Left ventricle myocardium inferior (tissue), 1 donor: Measurements from ENCODE around the gene AQP3. TPM values are rescaled to one million over a fixed set of nuclear protein-coding genes. Genes with fewer than 3 reads are reported as not detected.

ENCODE experiments used
- DNase-seq: peaks from one replicate; pipeline ENCODE4 v3.0.0-alpha.2; 2020
- H3K27ac ChIP-seq: fragments of 200-600 bp; replicated peaks from 2 replicates; pipeline ENCODE4 v1.8.0; 2021
- H3K27me3 ChIP-seq: fragments of 200-600 bp; 2 replicates; pipeline ENCODE4 v1.8.0; 2021; ENCODE audit warnings: low read depth
- H3K36me3 ChIP-seq: fragments of 200-600 bp; 2 replicates; pipeline ENCODE4 v1.8.0; 2021
- H3K4me1 ChIP-seq: fragments of 200-600 bp; 2 replicates; pipeline ENCODE4 v1.8.0; 2021
- H3K4me3 ChIP-seq: fragments of 200-600 bp; 2 replicates; pipeline ENCODE4 v1.8.0; 2021; ENCODE audit warnings: mild to moderate bottlenecking, moderate library complexity
- H3K9me3 ChIP-seq: fragments of 200-600 bp; replicated peaks from 2 replicates; pipeline ENCODE4 v1.8.0; 2021
- intact Hi-C: fragments of 100-400 bp; cut with micrococcal nuclease; formaldehyde crosslinking; loops from one replicate; pipeline ENCODE4 v1.11.0; 2022
- total RNA-seq: library from RNA; stranded (reverse); fragmentation: NEBNext Ultra II Directional; extraction: Animal tissue kit (Norgen Biotek cat#: 25700); gene quantifications from one replicate; pipeline ENCODE4 v1.2.1, GENCODE V29; 2021
- TF ChIP-seq, protein P1 (sequence below): fragments of 200-600 bp; IDR thresholded peaks from 2 replicates; pipeline ENCODE4 v1.8.0; 2021; ENCODE audit warnings: antibody characterized with exemption, mild to moderate bottlenecking, borderline replicate concordance
- donor health status: DM: no; HTN: yes; CAD: no; lungs with severe emphysema.

Gene AQP3
- total RNA-seq, 1 donor from 2014 or later: 13.6 TPM

DNA sequence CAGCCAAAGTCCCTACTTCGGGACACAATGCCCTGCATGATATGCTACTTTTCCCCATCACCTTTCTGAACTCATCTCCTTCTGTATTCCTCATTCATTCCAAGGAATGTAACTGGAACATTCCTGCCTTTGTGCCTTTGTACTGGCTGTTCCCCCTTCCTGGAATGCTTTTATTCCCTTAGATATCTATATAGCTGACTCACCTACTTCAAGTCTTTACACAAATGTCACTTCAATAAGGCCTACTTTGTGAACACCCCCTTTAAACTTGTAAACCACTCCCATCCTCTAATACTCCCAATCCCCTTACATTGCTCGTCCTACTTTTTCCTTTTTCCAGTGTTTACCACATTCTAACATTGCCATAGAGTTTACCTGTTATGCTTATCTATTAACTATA is 24.0 kb upstream of the AQP3 start:
- Histone ChIP-seq H3K27me3 (no peaks in the 10 kb centered on the region), H3K4me1 (peaks cover 34% of the 10 kb centered on the region), H3K27ac (no peak overlapping the region), H3K9me3 (no peaks in the 10 kb centered on the region), H3K36me3 (peaks cover 59% of the 10 kb centered on the region), H3K4me3 (no peak overlapping the region)
- intact Hi-C loops: no loop called here
- DNase-seq: no peak
- TF ChIP-seq, protein P1, sequence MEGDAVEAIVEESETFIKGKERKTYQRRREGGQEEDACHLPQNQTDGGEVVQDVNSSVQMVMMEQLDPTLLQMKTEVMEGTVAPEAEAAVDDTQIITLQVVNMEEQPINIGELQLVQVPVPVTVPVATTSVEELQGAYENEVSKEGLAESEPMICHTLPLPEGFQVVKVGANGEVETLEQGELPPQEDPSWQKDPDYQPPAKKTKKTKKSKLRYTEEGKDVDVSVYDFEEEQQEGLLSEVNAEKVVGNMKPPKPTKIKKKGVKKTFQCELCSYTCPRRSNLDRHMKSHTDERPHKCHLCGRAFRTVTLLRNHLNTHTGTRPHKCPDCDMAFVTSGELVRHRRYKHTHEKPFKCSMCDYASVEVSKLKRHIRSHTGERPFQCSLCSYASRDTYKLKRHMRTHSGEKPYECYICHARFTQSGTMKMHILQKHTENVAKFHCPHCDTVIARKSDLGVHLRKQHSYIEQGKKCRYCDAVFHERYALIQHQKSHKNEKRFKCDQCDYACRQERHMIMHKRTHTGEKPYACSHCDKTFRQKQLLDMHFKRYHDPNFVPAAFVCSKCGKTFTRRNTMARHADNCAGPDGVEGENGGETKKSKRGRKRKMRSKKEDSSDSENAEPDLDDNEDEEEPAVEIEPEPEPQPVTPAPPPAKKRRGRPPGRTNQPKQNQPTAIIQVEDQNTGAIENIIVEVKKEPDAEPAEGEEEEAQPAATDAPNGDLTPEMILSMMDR: no peak

DNA sequence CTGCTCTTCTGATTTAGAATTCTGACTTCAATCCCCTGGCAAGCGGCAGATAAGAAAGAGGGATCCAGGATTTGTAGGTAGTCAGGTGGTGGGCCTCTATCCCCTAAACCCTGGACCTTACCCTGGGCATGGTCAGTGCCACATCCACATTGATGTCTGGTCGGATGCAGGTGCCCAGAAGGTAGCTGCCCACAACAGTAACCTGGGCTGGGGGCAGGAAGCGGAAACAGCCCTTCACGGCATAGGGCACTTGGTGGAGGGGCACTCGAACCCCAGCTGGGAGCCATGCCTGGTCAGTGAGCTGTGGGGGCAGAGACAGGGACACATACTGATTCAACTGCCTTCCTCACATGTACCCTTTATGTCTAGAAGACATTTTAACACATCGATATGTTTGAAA is 22.5 kb upstream of the AQP3 start:
- no peak for DNase-seq

DNA sequence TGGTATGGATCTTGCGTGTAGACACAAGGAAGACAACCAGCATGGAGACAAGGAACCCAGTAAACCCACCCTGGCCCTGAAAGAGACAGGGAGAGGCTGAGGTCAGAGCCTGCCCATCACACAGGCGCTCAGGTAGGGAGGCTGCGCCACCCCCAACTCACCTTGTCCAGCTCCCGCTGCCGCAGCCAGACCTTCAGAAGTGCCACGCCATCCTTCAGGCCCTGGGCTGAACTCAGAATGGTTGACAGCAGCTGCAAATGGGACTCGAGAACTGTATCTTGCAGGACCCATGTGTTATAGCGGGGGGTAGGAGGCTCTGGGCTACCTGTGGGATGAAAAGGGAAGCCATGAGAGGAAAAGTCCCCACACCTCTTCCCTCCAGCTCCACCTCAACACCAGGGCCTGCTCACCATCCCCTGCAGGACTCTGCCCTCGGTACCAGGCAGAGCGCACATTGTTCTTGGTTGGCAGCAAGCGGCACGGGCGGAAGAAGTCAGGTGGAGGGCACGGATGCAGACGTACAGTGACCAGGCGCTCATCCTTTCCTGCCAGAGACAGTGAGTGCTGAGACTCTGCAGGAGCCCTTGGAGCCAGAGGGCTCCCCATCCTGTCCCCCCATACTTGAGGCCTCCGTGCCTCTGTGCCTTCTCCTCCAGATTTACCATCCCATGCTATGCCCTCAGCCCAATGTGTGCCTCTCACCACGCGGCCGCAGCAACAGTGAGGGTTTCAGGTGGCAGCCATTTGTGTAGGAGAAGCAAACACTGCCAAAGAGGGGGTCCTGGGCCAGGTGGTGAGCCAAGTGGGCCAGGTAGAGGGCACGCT is 21.6 kb upstream of the AQP3 start:
- intact Hi-C loops: no loop called here
- H3K4me1 ChIP-seq: peaks cover 26% of the 10 kb centered on the region
- no peak overlapping the region for H3K4me3 ChIP-seq
- H3K36me3 ChIP-seq: peaks cover 83% of the 10 kb centered on the region
- H3K9me3 ChIP-seq: no peaks in the 10 kb centered on the region
- no peak overlapping the region for H3K27ac ChIP-seq
- TF ChIP-seq, protein P1: no peak
- no peak for DNase-seq
- H3K27me3 ChIP-seq: no peaks in the 10 kb centered on the region

More for the DNA sequence above, 22.5 kb upstream of the AQP3 start:
- Histone ChIP-seq H3K36me3 (peaks cover 74% of the 10 kb centered on the region), H3K4me3 (no peak overlapping the region), H3K9me3 (no peaks in the 10 kb centered on the region), H3K4me1 (peaks cover 34% of the 10 kb centered on the region), H3K27me3 (no peaks in the 10 kb centered on the region), H3K27ac (no peak overlapping the region)
- intact Hi-C loops: no loop called here
- TF ChIP-seq, protein P1: no peak

DNA sequence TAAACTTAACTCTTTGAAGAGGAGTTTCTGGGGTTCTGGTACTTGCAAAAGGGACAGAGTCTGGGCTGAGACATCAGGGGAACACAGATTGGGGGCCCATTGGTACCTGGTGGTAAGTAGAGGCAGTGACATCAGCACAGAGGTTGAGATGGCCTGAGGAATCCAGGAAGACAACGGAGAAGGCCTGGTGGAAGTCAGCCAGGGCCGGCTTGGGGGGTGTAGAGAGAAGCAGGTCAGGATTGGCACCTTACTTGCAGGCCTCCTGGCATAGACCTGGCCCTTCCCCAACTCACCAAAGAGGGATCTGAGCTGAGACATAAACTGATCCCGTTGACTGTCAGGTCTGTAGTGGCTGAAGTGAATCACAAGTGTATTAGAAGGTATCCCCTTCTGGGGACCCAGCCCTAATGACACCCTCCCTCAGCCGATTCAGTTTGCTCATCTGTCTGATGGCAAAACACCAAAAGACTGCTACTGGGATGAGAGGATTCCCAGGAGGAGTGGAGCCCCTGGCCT is 20.9 kb upstream of the AQP3 start:
- no peaks in the 10 kb centered on the region for H3K27me3 ChIP-seq
- peaks cover 90% of the 10 kb centered on the region for H3K36me3 ChIP-seq
- H3K9me3 ChIP-seq: no peaks in the 10 kb centered on the region
- H3K4me1 ChIP-seq: peaks cover 21% of the 10 kb centered on the region
- intact Hi-C loops: no loop called here
- H3K27ac ChIP-seq: no peak overlapping the region
- no peak for DNase-seq
- TF ChIP-seq, protein P1: no peak
- H3K4me3 ChIP-seq: no peak overlapping the region

DNA sequence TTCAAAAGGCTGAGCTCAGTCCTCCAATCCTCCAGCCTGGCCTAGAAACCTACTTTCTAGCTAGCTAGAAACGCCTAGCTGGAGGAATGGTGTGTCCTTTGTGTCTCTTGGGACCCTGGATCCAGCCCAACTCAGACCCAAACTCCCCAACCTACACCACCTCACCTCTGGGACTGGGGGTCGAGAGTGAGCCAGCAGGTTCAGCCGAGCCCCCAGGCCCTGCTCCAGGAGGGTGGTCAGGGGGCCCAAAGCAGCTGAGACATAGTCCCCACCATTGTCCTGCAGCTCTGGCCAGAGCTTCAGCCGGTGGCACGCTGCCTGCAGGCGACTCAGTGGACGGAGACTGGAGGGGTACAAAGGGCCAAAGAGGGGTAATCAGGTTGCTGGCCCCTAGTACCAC is 20.1 kb upstream of the AQP3 start:
- Histone ChIP-seq H3K4me3 (no peak overlapping the region), H3K9me3 (no peaks in the 10 kb centered on the region), H3K27me3 (no peaks in the 10 kb centered on the region), H3K27ac (no peak overlapping the region), H3K4me1 (peaks cover 14% of the 10 kb centered on the region), H3K36me3 (peaks cover 97% of the 10 kb centered on the region)
- no peak for DNase-seq
- TF ChIP-seq, protein P1: no peak
- intact Hi-C loops: no loop called here
